ENCODE data around the gene SGCD. TPM values are rescaled to one million over a fixed set of nuclear protein-coding genes. Genes with fewer than 3 reads are reported as not detected.

The SGCD gene
- total RNA-seq, 1 donor, result under 0.01 TPM

- DNase-seq (ENCODE audit: low read depth in 2 of 3, low spot score in 2 of 3), result no peak
These were observed 34.6 kb downstream of the SGCD start for GRCh38 chr5:156361436-156362109.

GRCh38 chr5:156363861-156364260, 36.9 kb downstream of the SGCD start:
- no peak for DNase-seq (ENCODE audit: low read depth in 2 of 3, low spot score in 2 of 3)

- no peak for DNase-seq (ENCODE audit: low read depth in 2 of 3, low spot score in 2 of 3)
These were observed 39.6 kb downstream of the SGCD start for GRCh38 chr5:156366521-156366920.

- no peak for DNase-seq (ENCODE audit: low read depth in 2 of 3, low spot score in 2 of 3)
These were observed 40.6 kb downstream of the SGCD start for GRCh38 chr5:156367597-156367996.

GRCh38 chr5:156375895-156376495, 49.0 kb downstream of the SGCD start:
- no peak for DNase-seq (ENCODE audit: low read depth in 2 of 3, low spot score in 2 of 3)

GRCh38 chr5:156376751-156377150, 49.8 kb downstream of the SGCD start:
- no peak for DNase-seq (ENCODE audit: low read depth in 2 of 3, low spot score in 2 of 3)

GRCh38 chr5:156378159-156378558, 51.2 kb downstream of the SGCD start:
- no peak for DNase-seq (ENCODE audit: low read depth in 2 of 3, low spot score in 2 of 3)

- no peak for DNase-seq (ENCODE audit: low read depth in 2 of 3, low spot score in 2 of 3)
These were observed 52.2 kb downstream of the SGCD start for GRCh38 chr5:156379206-156379605.

- no peak for DNase-seq (ENCODE audit: low read depth in 2 of 3, low spot score in 2 of 3)
These were observed 53.9 kb downstream of the SGCD start for GRCh38 chr5:156380848-156381247.

- no peak for DNase-seq (ENCODE audit: low read depth in 2 of 3, low spot score in 2 of 3)
These were observed 56.7 kb downstream of the SGCD start for GRCh38 chr5:156383510-156384265.

- DNase-seq (ENCODE audit: low read depth in 2 of 3, low spot score in 2 of 3), result no peak
These were observed 58.5 kb downstream of the SGCD start for GRCh38 chr5:156385416-156385815.

GRCh38 chr5:156386976-156387375, 60.0 kb downstream of the SGCD start:
- DNase-seq (ENCODE audit: low read depth in 2 of 3, low spot score in 2 of 3), result no peak

GRCh38 chr5:156387391-156387790, 60.4 kb downstream of the SGCD start:
- DNase-seq (ENCODE audit: low read depth in 2 of 3, low spot score in 2 of 3), result no peak

- no peak for DNase-seq (ENCODE audit: low read depth in 2 of 3, low spot score in 2 of 3)
These were observed 61.3 kb downstream of the SGCD start for GRCh38 chr5:156388233-156388632.

GRCh38 chr5:156391139-156391538, 64.2 kb downstream of the SGCD start:
- DNase-seq (ENCODE audit: low read depth in 2 of 3, low spot score in 2 of 3), result no peak

- DNase-seq (ENCODE audit: low read depth in 2 of 3, low spot score in 2 of 3), result no peak
These were observed 67.0 kb downstream of the SGCD start for GRCh38 chr5:156393980-156394379.

- no peak for DNase-seq (ENCODE audit: low read depth in 2 of 3, low spot score in 2 of 3)
These were observed 67.8 kb downstream of the SGCD start for GRCh38 chr5:156394642-156395305.

GRCh38 chr5:156395306-156395675, 68.3 kb downstream of the SGCD start:
- no peak for DNase-seq (ENCODE audit: low read depth in 2 of 3, low spot score in 2 of 3)

GRCh38 chr5:156396063-156396829, 69.3 kb downstream of the SGCD start:
- DNase-seq (ENCODE audit: low read depth in 2 of 3, low spot score in 2 of 3), result no peak

GRCh38 chr5:156396830-156397081, 69.8 kb downstream of the SGCD start:
- DNase-seq (ENCODE audit: low read depth in 2 of 3, low spot score in 2 of 3), result no peak

- no peak for DNase-seq (ENCODE audit: low read depth in 2 of 3, low spot score in 2 of 3)
These were observed 72.4 kb downstream of the SGCD start for GRCh38 chr5:156399323-156399722.

Measured in hematopoietic multipotent progenitor cell (in vitro differentiated cells).